Stimulated activated CD4-positive, alpha-beta T cell treated with anti-CD3 and anti-CD28 coated beads, Interleukin-2, amount 100 ng/mL, for 4 hours (primary cell): ENCODE measurements around the gene PRR20C.
"Not testable (repeated sequence)": the region's sequence is repeated elsewhere in the genome, so short reads cannot be mapped to it uniquely, and the experiment has no call there.

Source experiments
- DNase-seq: peaks from one replicate; pipeline ENCODE4 v3.0.0-alpha.2; 2020; ENCODE audit warnings: low read depth

PRR20C gene

DNA sequence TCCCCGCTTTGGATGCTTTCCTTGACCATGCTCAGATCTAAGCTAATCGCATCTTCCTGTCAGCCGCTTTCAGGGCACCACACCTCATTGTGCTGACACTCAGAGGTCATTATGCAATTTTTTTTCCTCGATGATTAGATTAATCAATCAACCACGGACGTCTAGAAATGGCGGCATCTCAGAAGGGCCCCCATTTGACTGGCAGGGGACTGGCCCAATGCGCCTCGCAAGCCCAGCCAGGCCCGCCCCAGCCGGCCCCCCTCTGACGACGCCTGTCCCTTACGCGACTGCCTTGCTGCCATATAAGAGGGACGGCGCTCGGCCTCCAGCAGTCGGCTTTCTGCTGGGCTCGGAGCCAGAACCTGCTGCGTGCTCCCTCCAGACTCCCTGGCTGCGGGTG lies at the start of gene PRR20C:
PRR20C (plus strand) TSS at position 301 of the 400 bp plus-strand sequence. CDS start 387 bp downstream, outside the sequence.
- DNase-seq, result not testable (repeated sequence)

DNA sequence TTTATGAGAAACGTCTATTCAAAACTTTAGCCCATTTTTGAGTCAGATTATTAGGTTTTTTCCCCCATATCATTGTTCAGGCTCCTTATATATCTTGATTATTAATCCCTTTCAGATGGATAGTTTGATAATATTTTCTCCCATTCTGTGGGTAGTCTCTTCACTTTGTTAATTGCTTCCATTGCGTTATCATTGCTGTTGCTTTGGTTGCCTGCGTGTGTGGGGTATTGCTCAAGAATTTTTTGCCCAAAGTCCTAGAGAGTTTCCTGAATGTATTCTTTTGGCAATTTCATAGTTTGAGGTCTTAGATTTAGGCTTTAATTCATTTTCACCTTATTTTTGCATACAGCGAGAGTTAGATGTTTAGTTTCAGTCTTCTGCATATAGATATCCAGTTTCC lies 38.9 kb upstream of the PRR20C start:
- no peak for DNase-seq

DNA sequence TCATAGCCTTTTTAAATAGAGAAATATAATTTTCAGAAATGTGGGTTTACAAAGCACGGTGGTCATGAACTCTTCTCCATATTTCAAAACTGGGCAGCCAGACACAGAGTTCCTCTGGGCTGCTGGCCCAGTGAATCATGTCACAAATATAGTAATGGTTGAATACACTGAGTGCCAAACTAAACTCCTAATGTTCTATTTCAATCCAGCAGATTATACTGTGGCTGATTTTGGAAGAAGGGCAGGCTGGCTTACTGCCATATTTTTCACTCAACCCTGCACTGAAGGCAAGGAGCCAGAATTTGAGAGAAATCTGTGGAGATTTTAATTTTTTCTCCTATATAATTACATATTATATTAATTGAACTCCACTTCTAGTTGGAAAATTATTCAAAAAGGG lies 30.2 kb upstream of the PRR20C start:
- no peak for DNase-seq

- no peak for DNase-seq
Observed at GRCh38 chr13:57128909-57129308, 25.0 kb upstream of the PRR20C start.

- no peak for DNase-seq
Observed at GRCh38 chr13:57136093-57136492, 17.8 kb upstream of the PRR20C start.

DNA sequence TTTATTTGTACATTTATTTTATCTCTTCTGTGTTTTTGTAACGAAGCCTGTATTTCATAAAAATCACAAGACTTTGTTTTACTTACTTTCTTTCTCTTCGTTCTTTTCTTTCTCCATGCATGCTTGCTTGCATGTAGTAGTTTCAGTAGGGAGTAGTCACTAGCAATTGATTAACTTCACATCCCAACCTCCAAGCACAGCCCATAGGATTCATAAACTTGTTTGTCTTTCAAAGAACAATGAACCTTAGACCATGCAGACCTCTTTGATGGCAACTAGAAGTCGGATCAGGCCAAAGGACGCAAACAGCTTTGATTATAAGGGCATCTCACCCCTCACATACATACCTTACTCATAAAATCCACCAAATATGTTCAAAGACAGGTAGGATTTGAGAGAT lies 16.3 kb upstream of the PRR20C start:
- no peak for DNase-seq

DNA sequence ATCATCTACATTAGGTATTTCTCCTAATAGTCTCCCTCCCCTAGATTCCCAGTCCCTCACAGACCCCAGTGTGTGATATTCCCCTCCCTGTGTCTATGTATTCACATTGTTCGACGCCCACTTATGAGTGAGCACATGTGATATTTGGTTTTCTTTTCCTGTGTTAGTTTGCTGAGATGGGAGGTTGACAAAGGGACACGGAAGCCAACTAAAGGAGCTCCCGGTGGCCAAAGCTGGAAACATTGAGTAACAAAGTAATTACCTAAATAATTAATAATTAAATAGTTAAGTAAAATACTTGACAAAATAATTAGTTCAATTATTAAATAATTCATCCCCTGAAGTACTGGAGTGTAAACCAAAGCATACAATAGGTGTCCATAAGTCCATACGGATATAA lies 14.9 kb upstream of the PRR20C start:
- DNase-seq, result no peak

GRCh38 chr13:57139781-57140180 lies 14.1 kb upstream of the PRR20C start:
- not testable (repeated sequence) for DNase-seq

DNA sequence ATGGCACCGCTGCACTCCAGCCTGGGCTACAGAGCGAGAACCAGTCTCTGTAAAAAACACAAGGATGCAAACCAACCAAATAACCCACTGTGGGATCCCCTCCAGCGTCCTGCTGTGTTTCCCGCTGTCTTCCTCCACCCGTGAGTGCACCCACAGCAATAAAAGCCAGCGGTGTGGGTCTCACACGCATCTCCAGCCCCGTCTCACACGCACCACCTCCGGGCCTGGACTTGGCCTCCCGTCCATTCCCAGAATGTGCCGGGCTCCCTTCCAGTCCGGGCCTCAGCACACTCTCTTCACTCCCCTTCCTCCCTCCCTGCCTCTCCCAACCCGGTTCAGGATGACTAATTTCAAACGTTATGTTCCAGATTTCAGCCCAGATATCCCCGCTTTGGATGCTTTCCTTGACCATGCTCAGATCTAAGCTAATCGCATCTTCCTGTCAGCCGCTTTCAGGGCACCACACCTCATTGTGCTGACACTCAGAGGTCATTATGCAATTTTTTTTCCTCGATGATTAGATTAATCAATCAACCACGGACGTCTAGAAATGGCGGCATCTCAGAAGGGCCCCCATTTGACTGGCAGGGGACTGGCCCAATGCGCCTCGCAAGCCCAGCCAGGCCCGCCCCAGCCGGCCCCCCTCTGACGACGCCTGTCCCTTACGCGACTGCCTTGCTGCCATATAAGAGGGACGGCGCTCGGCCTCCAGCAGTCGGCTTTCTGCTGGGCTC lies 13.5 kb upstream of the PRR20C start, which contains the start of gene PRR20A:
PRR20A (plus strand) TSS at position 684 of the 734 bp plus-strand sequence. CDS start 387 bp downstream, outside the sequence.
- DNase-seq, result not testable (repeated sequence)

- not testable (repeated sequence) for DNase-seq
Observed at GRCh38 chr13:57147188-57147587, 6.7 kb upstream of the PRR20C start, which contains the start of gene PRR20B. PRR20B (plus strand) TSS chr13:57147488; CDS start chr13:57147875, 387 bp downstream.

GRCh38 chr13:57148106-57148505 lies 5.8 kb upstream of the PRR20C start:
- DNase-seq, result not testable (repeated sequence)

- DNase-seq, result not testable (repeated sequence)
Observed at GRCh38 chr13:57160332-57160731, 6.5 kb downstream of the PRR20C start, which contains the start of gene PRR20D. PRR20D (plus strand) TSS chr13:57160632; CDS start chr13:57161019, 387 bp downstream.

GRCh38 chr13:57166897-57167296 lies 13.0 kb downstream of the PRR20C start, which contains the start of gene PRR20E:
PRR20E (plus strand) TSS chr13:57167197; CDS start chr13:57167584, 387 bp downstream.
- DNase-seq, result not testable (repeated sequence)

- no peak for DNase-seq
Observed at GRCh38 chr13:57191667-57192066, 37.8 kb downstream of the PRR20C start.
